HepG2 (cell line): ENCODE data around the gene GSTM2. TPM values are rescaled to one million over a fixed set of nuclear protein-coding genes. Genes with fewer than 3 reads are reported as not detected.

Experiments used
- EEA1 ChIP-seq: sonication (generic); formaldehyde crosslinking; IDR thresholded peaks from 2 replicates; pipeline ENCODE4 v1.5.1; 2020; ENCODE audit warnings: mild to moderate bottlenecking, missing genetic modification reagents, borderline replicate concordance
- HNF4G ChIP-seq, 2 experiments: sonication (generic) in 1 of 2; formaldehyde crosslinking in 1 of 2; IDR thresholded peaks; 2 replicates each; pipeline versions ENCODE4 v1.4.0 to v1.6.1; 2011 to 2020; ENCODE audit warnings: borderline replicate concordance in 2 of 2, low read depth in 2 of 2, mild to moderate bottlenecking in 2 of 2, low read length in 1 of 2, missing genetic modification reagents in 1 of 2, moderate library complexity in 1 of 2
- MTA1 ChIP-seq: sonication (generic); formaldehyde crosslinking; IDR thresholded peaks from 2 replicates; pipeline ENCODE4 v1.4.0; 2020; ENCODE audit warnings: missing genetic modification reagents, mild to moderate bottlenecking, borderline replicate concordance
- NCOA5 ChIP-seq: sonication (generic); formaldehyde crosslinking; IDR thresholded peaks from 2 replicates; pipeline ENCODE4 v1.4.0; 2020; ENCODE audit warnings: missing genetic modification reagents
- NFRKB ChIP-seq: fragments of 450-650 bp; IDR thresholded peaks from 2 replicates; pipeline ENCODE4 v1.6.1; 2017
- NRL ChIP-seq: sonication (generic); formaldehyde crosslinking; IDR thresholded peaks from 2 replicates; pipeline ENCODE4 v1.5.0; 2020; ENCODE audit warnings: missing genetic modification reagents, mild to moderate bottlenecking, moderate library complexity, borderline replicate concordance
- RARG ChIP-seq: sonication (generic); formaldehyde crosslinking; IDR thresholded peaks from 2 replicates; pipeline ENCODE4 v1.4.0; 2020; ENCODE audit warnings: low read depth, mild to moderate bottlenecking, missing genetic modification reagents
- REXO4 ChIP-seq: sonication (generic); formaldehyde crosslinking; IDR thresholded peaks from 2 replicates; pipeline ENCODE4 v1.8.0; 2022; ENCODE audit warnings: missing genetic modification reagents, mild to moderate bottlenecking, borderline replicate concordance
- RXRB ChIP-seq: IDR thresholded peaks from 2 replicates; pipeline ENCODE4 v1.6.1; 2016; ENCODE audit warnings: borderline replicate concordance, missing genetic modification reagents, missing compliant biosample characterization
- SALL1 ChIP-seq: sonication (generic); formaldehyde crosslinking; IDR thresholded peaks from 2 replicates; pipeline ENCODE4 v1.8.0; 2022; ENCODE audit warnings: mild to moderate bottlenecking, missing genetic modification reagents
- TAF1 ChIP-seq: sonication (generic); formaldehyde crosslinking; IDR thresholded peaks from 2 replicates; pipeline ENCODE4 v1.4.0; 2020; ENCODE audit warnings: missing genetic modification reagents
- XRCC5 ChIP-seq: fragments of 200-400 bp; formaldehyde crosslinking; optimal IDR thresholded peaks from 2 replicates; pipeline ENCODE3; 2017; ENCODE audit warnings: mild to moderate bottlenecking, low read length
- ZMYM3 ChIP-seq: sonication (generic); formaldehyde crosslinking; IDR thresholded peaks from 2 replicates; pipeline ENCODE4 v1.5.1; 2020; ENCODE audit warnings: mild to moderate bottlenecking, missing genetic modification reagents
- ZNF230 ChIP-seq: sonication (generic); formaldehyde crosslinking; IDR thresholded peaks from 2 replicates; pipeline ENCODE4 v1.4.0; 2020; ENCODE audit warnings: mild to moderate bottlenecking, missing genetic modification reagents
- ZNF501 ChIP-seq: sonication (generic); formaldehyde crosslinking; IDR thresholded peaks from 2 replicates; pipeline ENCODE4 v1.5.1; 2020; ENCODE audit warnings: mild to moderate bottlenecking, moderate library complexity, missing genetic modification reagents
- ZNF530 ChIP-seq: sonication (generic); formaldehyde crosslinking; IDR thresholded peaks from 2 replicates; pipeline ENCODE4 v1.5.0; 2020; ENCODE audit warnings: low read depth, mild to moderate bottlenecking, missing genetic modification reagents
- ZNF558 ChIP-seq: sonication (generic); formaldehyde crosslinking; IDR thresholded peaks from 2 replicates; pipeline ENCODE4 v1.9.0; 2022; ENCODE audit warnings: mild to moderate bottlenecking, missing genetic modification reagents, borderline replicate concordance
- ZNF563 ChIP-seq: sonication (generic); formaldehyde crosslinking; IDR thresholded peaks from 2 replicates; pipeline ENCODE4 v1.8.0; 2022; ENCODE audit warnings: mild to moderate bottlenecking, moderate library complexity, missing genetic modification reagents
- ZNF75D ChIP-seq: sonication (generic); formaldehyde crosslinking; IDR thresholded peaks from 2 replicates; pipeline ENCODE4 v1.8.1; 2023; ENCODE audit warnings: missing genetic modification reagents, mild to moderate bottlenecking, borderline replicate concordance
- ZNF776 ChIP-seq: sonication (generic); formaldehyde crosslinking; IDR thresholded peaks from 2 replicates; pipeline ENCODE4 v1.4.0; 2020; ENCODE audit warnings: mild to moderate bottlenecking, missing genetic modification reagents
- polyA plus RNA-seq, 8 experiments: library from polyadenylated mRNA; depleted of rRNA in 3 of 8; stranded (reverse) in 7 of 8; unstranded in 1 of 8; fragments of >200 nt; fragmentation: Illumina TruSeq in 4 of 8; extraction: Trizol in 4 of 8; gene quantifications; 2 replicates each; pipeline versions ENCODE4 v1.2.1 to v1.2.3, GENCODE V29; 2011 to 2016; ENCODE audit warnings: low read depth in 4 of 8, missing spikeins in 1 of 8, mixed read lengths in 1 of 8; ENCODE audit not compliant: insufficient read depth in 1 of 8
- total RNA-seq, 5 experiments: library from RNA; depleted of rRNA; stranded (reverse); fragments of >200 nt; fragmentation: Illumina TruSeq; extraction: Trizol; gene quantifications; 2 replicates each; pipeline ENCODE4 v1.2.3, GENCODE V29; 2016; ENCODE audit warnings: low read depth in 1 of 5
- TF ChIP-seq, protein P1 (sequence below): fragments of 450-650 bp; IDR thresholded peaks from 2 replicates; pipeline ENCODE4 v1.6.1; 2017; ENCODE audit warnings: mild to moderate bottlenecking
- TF ChIP-seq, protein P2 (sequence below): sonication (generic); formaldehyde crosslinking; IDR thresholded peaks from 2 replicates; pipeline ENCODE4 v1.8.1; 2023; ENCODE audit warnings: mild to moderate bottlenecking, inconsistent platforms, moderate library complexity, missing genetic modification reagents, borderline replicate concordance
- TF ChIP-seq, protein P3 (sequence below), 2 experiments: sonication (generic) in 1 of 2; formaldehyde crosslinking in 1 of 2; IDR thresholded peaks; 2 replicates each; pipeline versions ENCODE4 v1.4.0 to v1.6.1; 2018 to 2020; ENCODE audit warnings: missing genetic modification reagents in 2 of 2, borderline replicate concordance in 1 of 2, low read depth in 1 of 2, mild to moderate bottlenecking in 1 of 2, missing biosample characterization in 1 of 2

Gene GSTM2
- total and polyA plus RNA-seq, 2 of the 13 experiments (the other 11 are each of a cell fraction or from before 2014, with no cell fraction given): 7.0 to 15.0 TPM

DNA sequence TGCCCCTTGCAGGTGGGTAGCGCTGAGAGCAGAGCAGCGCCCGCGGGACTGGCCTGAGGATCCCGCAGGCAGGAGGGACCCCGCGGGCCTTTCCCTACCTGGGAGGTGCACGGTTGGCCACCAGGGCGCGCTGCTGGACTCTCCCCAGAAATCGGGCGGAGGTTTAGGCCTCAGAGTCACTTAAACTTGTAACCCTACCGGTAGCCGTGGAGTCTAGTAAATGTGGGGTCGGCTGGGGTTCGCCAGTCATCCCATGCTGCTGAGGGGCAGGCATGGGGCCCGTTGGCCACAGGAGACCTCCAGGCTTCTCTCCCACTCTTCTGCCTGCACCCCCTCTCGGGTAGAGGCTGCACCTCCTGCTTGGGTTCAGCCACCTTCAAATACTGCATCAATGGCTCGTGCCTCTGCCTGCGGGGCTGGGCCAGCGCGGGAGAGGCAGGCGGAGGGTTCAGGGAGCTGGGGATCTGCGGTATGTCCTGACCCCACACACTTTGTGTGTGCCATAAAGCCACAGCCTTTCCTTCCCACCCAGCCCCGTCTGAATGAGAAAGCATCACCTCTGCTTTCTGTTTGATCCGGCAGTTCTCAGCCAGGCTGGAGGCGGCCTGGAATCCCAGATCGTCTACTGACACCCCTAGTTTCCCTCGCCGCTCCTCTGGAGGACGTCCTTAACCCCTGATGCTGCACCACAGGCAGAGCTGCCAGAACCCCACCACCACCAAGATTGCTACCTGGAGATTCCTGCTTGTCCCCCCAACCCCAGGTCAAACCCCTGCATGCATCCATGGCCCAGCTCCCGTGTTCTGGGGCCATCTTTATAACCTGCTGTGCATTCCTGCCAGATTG lies 24.2 kb upstream of the GSTM2 start (continued):
- TF ChIP-seq, protein P1, sequence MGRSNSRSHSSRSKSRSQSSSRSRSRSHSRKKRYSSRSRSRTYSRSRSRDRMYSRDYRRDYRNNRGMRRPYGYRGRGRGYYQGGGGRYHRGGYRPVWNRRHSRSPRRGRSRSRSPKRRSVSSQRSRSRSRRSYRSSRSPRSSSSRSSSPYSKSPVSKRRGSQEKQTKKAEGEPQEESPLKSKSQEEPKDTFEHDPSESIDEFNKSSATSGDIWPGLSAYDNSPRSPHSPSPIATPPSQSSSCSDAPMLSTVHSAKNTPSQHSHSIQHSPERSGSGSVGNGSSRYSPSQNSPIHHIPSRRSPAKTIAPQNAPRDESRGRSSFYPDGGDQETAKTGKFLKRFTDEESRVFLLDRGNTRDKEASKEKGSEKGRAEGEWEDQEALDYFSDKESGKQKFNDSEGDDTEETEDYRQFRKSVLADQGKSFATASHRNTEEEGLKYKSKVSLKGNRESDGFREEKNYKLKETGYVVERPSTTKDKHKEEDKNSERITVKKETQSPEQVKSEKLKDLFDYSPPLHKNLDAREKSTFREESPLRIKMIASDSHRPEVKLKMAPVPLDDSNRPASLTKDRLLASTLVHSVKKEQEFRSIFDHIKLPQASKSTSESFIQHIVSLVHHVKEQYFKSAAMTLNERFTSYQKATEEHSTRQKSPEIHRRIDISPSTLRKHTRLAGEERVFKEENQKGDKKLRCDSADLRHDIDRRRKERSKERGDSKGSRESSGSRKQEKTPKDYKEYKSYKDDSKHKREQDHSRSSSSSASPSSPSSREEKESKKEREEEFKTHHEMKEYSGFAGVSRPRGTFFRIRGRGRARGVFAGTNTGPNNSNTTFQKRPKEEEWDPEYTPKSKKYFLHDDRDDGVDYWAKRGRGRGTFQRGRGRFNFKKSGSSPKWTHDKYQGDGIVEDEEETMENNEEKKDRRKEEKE: no peak
- TF ChIP-seq HNF4G (IDR thresholded peaks at IDR 0.05; ENCODE audit: borderline replicate concordance, low read depth, low read length): peak; percentile 11; the same call in 1 of the 2 replicates
- TF ChIP-seq HNF4G (CRISPR knock-in tag; IDR thresholded peaks at IDR 0.05; ENCODE audit: borderline replicate concordance, low read depth): no peak
- no peak for TF ChIP-seq ZNF530 (CRISPR knock-in tag)
- peak; percentile 64; the same call in 1 of the 2 replicates for TF ChIP-seq ZNF563 (CRISPR knock-in tag)
- TF ChIP-seq ZNF230 (CRISPR knock-in tag): 0 out of 2 replicates have a peak, but pooled peaks have one; percentile 32
- TF ChIP-seq ZNF75D (CRISPR knock-in tag): no peak
- TF ChIP-seq ZNF776 (CRISPR knock-in tag): no peak
- TF ChIP-seq SALL1 (CRISPR knock-in tag): peak; percentile 60
- TF ChIP-seq, protein P2, sequence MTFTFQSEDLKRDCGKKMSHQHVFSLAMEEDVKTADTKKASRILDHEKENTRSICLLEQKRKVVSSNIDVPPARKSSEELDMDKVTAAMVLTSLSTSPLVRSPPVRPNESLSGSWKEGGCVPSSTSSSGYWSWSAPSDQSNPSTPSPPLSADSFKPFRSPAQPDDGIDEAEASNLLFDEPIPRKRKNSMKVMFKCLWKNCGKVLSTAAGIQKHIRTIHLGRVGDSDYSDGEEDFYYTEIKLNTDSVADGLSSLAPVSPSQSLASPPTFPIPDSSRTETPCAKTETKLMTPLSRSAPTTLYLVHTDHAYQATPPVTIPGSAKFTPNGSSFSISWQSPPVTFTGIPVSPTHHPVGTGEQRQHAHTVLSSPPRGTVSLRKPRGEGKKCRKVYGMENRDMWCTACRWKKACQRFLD (CRISPR knock-in tag): no peak
- TF ChIP-seq REXO4 (CRISPR knock-in tag): no peak
- peak; percentile 89 for TF ChIP-seq XRCC5
- TF ChIP-seq ZNF501 (CRISPR knock-in tag): peak; percentile 60; the same call in 1 of the 2 replicates
- 0 out of 2 replicates have a peak, but pooled peaks have one; percentile 20 for TF ChIP-seq ZMYM3 (CRISPR knock-in tag)
- TF ChIP-seq RARG (CRISPR knock-in tag): no peak
- TF ChIP-seq EEA1 (CRISPR knock-in tag): peak; percentile 34; the same call in 1 of the 2 replicates
- TF ChIP-seq ZNF558: no peak
- peak; percentile 10; the same call in 1 of the 2 replicates for TF ChIP-seq TAF1 (CRISPR knock-in tag)
- TF ChIP-seq, protein P3, sequence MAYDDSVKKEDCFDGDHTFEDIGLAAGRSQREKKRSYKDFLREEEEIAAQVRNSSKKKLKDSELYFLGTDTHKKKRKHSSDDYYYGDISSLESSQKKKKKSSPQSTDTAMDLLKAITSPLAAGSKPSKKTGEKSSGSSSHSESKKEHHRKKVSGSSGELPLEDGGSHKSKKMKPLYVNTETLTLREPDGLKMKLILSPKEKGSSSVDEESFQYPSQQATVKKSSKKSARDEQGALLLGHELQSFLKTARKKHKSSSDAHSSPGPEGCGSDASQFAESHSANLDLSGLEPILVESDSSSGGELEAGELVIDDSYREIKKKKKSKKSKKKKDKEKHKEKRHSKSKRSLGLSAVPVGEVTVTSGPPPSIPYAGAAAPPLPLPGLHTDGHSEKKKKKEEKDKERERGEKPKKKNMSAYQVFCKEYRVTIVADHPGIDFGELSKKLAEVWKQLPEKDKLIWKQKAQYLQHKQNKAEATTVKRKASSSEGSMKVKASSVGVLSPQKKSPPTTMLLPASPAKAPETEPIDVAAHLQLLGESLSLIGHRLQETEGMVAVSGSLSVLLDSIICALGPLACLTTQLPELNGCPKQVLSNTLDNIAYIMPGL (CRISPR knock-in tag; IDR thresholded peaks at IDR 0.05; ENCODE audit: borderline replicate concordance in 1 of 2, low read depth in 1 of 2): peak in 1 of 2 experiments; percentile 75; a peak in 3 of 4 replicates
- TF ChIP-seq NCOA5: no peak
- TF ChIP-seq NRL: peak; percentile 31; the same call in 1 of the 2 replicates
- 0 out of 2 replicates have a peak, but pooled peaks have one; percentile 13 for TF ChIP-seq RXRB (CRISPR knock-in tag)
- TF ChIP-seq NFRKB: no peak
- 0 out of 2 replicates have a peak, but pooled peaks have one; percentile 17 for TF ChIP-seq MTA1
